SK-N-SH treated with all-trans-retinoic acid at 6 μM for 48 hours (cell line): ENCODE data around the gene RELCH.
A peak's percentile ranks its signal among the peaks of the same experiment; 100 is the strongest.

Experiments
- ATAC-seq: fragments of 200-7000 bp; cut with Tn5 transposase; 3 replicates; pipeline ENCODE4 v1.9.1; 2020; ENCODE audit warnings: mild to moderate bottlenecking, moderate library complexity
- ARNTL ChIP-seq: fragments of 450-650 bp; formaldehyde crosslinking; IDR thresholded peaks from 2 replicates; pipeline ENCODE4 v1.5.0; 2020; ENCODE audit warnings: low read depth, mild to moderate bottlenecking, moderate library complexity, borderline replicate concordance
- BACH2 ChIP-seq: fragments of 250-450 bp; sonication (Bioruptor Pico); IDR thresholded peaks from 2 replicates; pipeline ENCODE4 v1.9.0; 2021; ENCODE audit warnings: mild to moderate bottlenecking, borderline replicate concordance
- CSDC2 ChIP-seq: fragments of 250-450 bp; sonication (Bioruptor Pico); IDR thresholded peaks from 2 replicates; pipeline ENCODE4 v1.5.0; 2020; ENCODE audit warnings: mild to moderate bottlenecking, moderate library complexity
- ESRRG ChIP-seq: fragments of 250-450 bp; sonication (Bioruptor Pico); IDR thresholded peaks from 2 replicates; pipeline ENCODE4 v1.6.1; 2021; ENCODE audit warnings: mild to moderate bottlenecking
- GLIS3 ChIP-seq: fragments of 250-450 bp; sonication (Bioruptor Pico); IDR thresholded peaks from 2 replicates; pipeline ENCODE4 v1.5.0; 2020; ENCODE audit warnings: mild to moderate bottlenecking, moderate library complexity
- ISL1 ChIP-seq: fragments of 250-450 bp; sonication (Bioruptor Pico); IDR thresholded peaks from 2 replicates; pipeline ENCODE4 v2.1.2; 2022; ENCODE audit warnings: mild to moderate bottlenecking, moderate library complexity
- OSR1 ChIP-seq: fragments of 250-450 bp; sonication (Bioruptor Pico); IDR thresholded peaks from 2 replicates; pipeline ENCODE4 v1.8.0; 2022; ENCODE audit warnings: moderate library complexity, mild to moderate bottlenecking, inconsistent platforms
- PPARA ChIP-seq: fragments of 250-450 bp; sonication (Bioruptor Pico); IDR thresholded peaks from 2 replicates; pipeline ENCODE4 v1.5.0; 2020; ENCODE audit warnings: mild to moderate bottlenecking, borderline replicate concordance
- RARB ChIP-seq: fragments of 250-450 bp; sonication (Bioruptor Pico); IDR thresholded peaks from 2 replicates; pipeline ENCODE4 v1.8.0; 2021; ENCODE audit warnings: mild to moderate bottlenecking, moderate library complexity
- SNAI2 ChIP-seq: fragments of 250-450 bp; sonication (Bioruptor Pico); IDR thresholded peaks from 2 replicates; pipeline ENCODE4 v1.5.0; 2020; ENCODE audit warnings: mild to moderate bottlenecking, moderate library complexity
- TCF4 ChIP-seq: fragments of 250-450 bp; sonication (Bioruptor Pico); IDR thresholded peaks from 2 replicates; pipeline ENCODE4 v1.8.0; 2021; ENCODE audit warnings: mild to moderate bottlenecking, moderate library complexity, borderline replicate concordance
- TOX ChIP-seq: fragments of 250-450 bp; sonication (Bioruptor Pico); IDR thresholded peaks from 2 replicates; pipeline ENCODE4 v1.8.0; 2021; ENCODE audit warnings: mild to moderate bottlenecking, moderate library complexity, borderline replicate concordance
- ZC3H10 ChIP-seq: fragments of 250-450 bp; sonication (Bioruptor Pico); IDR thresholded peaks from 2 replicates; pipeline ENCODE4 v1.5.1; 2021; ENCODE audit warnings: mild to moderate bottlenecking, moderate library complexity
- ZFP3 ChIP-seq: fragments of 250-450 bp; sonication (Bioruptor Pico); IDR thresholded peaks from 2 replicates; pipeline ENCODE4 v1.5.0; 2020; ENCODE audit warnings: mild to moderate bottlenecking, moderate library complexity
- ZFP30 ChIP-seq: fragments of 450-650 bp; formaldehyde crosslinking; IDR thresholded peaks from 2 replicates; pipeline ENCODE4 v1.5.0; 2022; ENCODE audit warnings: mild to moderate bottlenecking, moderate library complexity
- ZNF565 ChIP-seq: fragments of 450-650 bp; formaldehyde crosslinking; conservative IDR thresholded peaks from 2 replicates; pipeline ENCODE4 v1.5.0; 2020; ENCODE audit warnings: low read depth, mild to moderate bottlenecking, moderate library complexity
- ZNF8 ChIP-seq: fragments of 450-650 bp; formaldehyde crosslinking; IDR thresholded peaks from 2 replicates; pipeline ENCODE4 v1.5.0; 2020; ENCODE audit warnings: mild to moderate bottlenecking, moderate library complexity
- TF ChIP-seq, protein P1 (sequence below): fragments of 250-450 bp; sonication (Bioruptor Pico); IDR thresholded peaks from 2 replicates; pipeline ENCODE4 v1.8.0; 2021; ENCODE audit warnings: low read depth, mild to moderate bottlenecking, moderate library complexity, borderline replicate concordance
- TF ChIP-seq, protein P2 (sequence below): fragments of 250-450 bp; sonication (Bioruptor Pico); IDR thresholded peaks from 2 replicates; pipeline ENCODE4 v1.8.0; 2020; ENCODE audit warnings: mild to moderate bottlenecking, moderate library complexity, borderline replicate concordance
- TF ChIP-seq, protein P3 (sequence below): fragments of 250-450 bp; sonication (Bioruptor Pico); IDR thresholded peaks from 2 replicates; pipeline ENCODE4 v1.5.0; 2020; ENCODE audit warnings: mild to moderate bottlenecking, moderate library complexity
- TF ChIP-seq, protein P4 (sequence below): fragments of 250-450 bp; sonication (Bioruptor Pico); IDR thresholded peaks from 2 replicates; pipeline ENCODE4 v1.5.1; 2021; ENCODE audit warnings: mild to moderate bottlenecking, moderate library complexity

RELCH gene

DNA sequence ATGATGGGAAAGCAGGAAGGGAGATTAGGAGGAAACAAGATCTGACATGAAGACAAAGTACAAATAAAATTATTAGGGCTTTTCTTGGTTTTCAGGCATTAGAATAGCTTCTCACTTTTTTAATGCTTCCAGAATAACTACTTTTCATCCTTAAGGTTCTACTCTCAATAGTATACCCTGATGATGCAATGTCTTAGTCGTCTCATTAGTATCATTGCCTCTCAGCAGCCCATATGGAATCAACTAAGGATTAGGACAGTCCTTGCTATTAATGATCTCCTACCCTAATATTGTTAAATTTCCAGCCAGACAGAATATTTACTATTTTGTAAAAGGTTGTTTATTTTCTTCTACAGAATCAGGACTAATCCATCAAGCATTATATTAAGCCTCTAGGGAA lies 55.9 kb downstream of the RELCH start:
- ATAC-seq, result no peak
- TF ChIP-seq ISL1 (CRISPR knock-in tag), result no peak
- no peak for TF ChIP-seq TOX (CRISPR knock-in tag)
- no peak for TF ChIP-seq CSDC2 (CRISPR knock-in tag)
- TF ChIP-seq GLIS3, result no peak
- no peak for TF ChIP-seq ZC3H10
- no peak for TF ChIP-seq ZNF565 (CRISPR knock-in tag)
- TF ChIP-seq BACH2 (CRISPR knock-in tag), result no peak
- TF ChIP-seq OSR1, result no peak
- no peak for TF ChIP-seq SNAI2 (CRISPR knock-in tag)
- no peak for TF ChIP-seq RARB (CRISPR knock-in tag)
- no peak for TF ChIP-seq ZNF8 (CRISPR knock-in tag)
- TF ChIP-seq, protein P1, sequence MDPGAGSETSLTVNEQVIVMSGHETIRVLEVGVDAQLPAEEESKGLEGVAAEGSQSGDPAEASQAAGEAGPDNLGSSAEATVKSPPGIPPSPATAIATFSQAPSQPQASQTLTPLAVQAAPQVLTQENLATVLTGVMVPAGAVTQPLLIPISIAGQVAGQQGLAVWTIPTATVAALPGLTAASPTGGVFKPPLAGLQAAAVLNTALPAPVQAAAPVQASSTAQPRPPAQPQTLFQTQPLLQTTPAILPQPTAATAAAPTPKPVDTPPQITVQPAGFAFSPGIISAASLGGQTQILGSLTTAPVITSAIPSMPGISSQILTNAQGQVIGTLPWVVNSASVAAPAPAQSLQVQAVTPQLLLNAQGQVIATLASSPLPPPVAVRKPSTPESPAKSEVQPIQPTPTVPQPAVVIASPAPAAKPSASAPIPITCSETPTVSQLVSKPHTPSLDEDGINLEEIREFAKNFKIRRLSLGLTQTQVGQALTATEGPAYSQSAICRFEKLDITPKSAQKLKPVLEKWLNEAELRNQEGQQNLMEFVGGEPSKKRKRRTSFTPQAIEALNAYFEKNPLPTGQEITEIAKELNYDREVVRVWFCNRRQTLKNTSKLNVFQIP (CRISPR knock-in tag), result no peak
- TF ChIP-seq, protein P2, sequence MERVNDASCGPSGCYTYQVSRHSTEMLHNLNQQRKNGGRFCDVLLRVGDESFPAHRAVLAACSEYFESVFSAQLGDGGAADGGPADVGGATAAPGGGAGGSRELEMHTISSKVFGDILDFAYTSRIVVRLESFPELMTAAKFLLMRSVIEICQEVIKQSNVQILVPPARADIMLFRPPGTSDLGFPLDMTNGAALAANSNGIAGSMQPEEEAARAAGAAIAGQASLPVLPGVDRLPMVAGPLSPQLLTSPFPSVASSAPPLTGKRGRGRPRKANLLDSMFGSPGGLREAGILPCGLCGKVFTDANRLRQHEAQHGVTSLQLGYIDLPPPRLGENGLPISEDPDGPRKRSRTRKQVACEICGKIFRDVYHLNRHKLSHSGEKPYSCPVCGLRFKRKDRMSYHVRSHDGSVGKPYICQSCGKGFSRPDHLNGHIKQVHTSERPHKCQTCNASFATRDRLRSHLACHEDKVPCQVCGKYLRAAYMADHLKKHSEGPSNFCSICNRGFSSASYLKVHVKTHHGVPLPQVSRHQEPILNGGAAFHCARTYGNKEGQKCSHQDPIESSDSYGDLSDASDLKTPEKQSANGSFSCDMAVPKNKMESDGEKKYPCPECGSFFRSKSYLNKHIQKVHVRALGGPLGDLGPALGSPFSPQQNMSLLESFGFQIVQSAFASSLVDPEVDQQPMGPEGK (CRISPR knock-in tag), result no peak
- no peak for TF ChIP-seq PPARA (CRISPR knock-in tag)
- TF ChIP-seq TCF4 (CRISPR knock-in tag), result no peak

DNA sequence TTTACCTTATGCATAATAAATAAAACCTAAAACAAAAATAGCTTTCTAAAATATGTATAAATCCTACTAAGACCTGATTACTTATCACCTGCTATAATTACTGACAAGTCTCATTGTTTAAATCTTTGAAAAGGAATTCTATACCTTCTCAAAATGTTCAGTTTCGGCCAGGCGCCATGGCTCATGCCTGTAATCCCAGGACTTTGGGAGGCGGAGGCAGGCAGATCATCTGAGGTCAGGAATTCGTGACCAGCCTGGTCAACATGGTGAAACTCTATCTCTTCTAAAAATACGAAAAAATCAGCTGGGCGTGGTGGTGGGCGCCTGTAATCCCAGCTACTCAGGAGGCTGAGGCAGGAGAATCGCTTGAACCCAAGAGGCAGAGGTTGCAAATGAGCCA lies 58.1 kb downstream of the RELCH start:
- TF ChIP-seq ARNTL (CRISPR knock-in tag) (no peak), ZNF8 (CRISPR knock-in tag) (no peak), RARB (CRISPR knock-in tag) (no peak), ZC3H10 (no peak), BACH2 (CRISPR knock-in tag) (no peak), TCF4 (CRISPR knock-in tag) (no peak), GLIS3 (no peak)
- no peak for ATAC-seq

DNA sequence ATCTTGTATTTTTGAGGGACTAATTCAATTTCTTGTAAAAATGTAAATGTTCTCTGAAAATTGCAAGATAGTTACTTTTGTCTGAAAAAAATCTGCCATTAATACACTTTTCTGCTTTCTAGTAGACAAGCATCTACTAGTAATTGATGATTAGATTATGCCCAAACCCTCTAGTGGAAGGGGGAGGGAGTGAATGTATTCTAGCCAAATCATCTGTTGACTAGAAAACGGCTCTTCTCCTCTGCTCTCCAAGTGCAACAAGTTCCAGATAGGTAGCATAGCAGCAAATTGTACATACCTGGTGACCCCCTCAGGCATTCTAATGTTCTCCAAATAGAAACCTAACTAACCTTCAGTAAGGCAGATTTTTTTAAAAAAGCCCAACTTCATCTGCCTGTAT lies 58.6 kb downstream of the RELCH start:
- ATAC-seq, result peak; percentile 45; the same call in 1 of the 3 replicates
- TF ChIP-seq ZNF8 (CRISPR knock-in tag) (no peak), ZC3H10 (no peak), SNAI2 (CRISPR knock-in tag) (no peak), ZFP3 (CRISPR knock-in tag) (no peak), TCF4 (CRISPR knock-in tag) (no peak), CSDC2 (CRISPR knock-in tag) (no peak), ZFP30 (no peak)

DNA sequence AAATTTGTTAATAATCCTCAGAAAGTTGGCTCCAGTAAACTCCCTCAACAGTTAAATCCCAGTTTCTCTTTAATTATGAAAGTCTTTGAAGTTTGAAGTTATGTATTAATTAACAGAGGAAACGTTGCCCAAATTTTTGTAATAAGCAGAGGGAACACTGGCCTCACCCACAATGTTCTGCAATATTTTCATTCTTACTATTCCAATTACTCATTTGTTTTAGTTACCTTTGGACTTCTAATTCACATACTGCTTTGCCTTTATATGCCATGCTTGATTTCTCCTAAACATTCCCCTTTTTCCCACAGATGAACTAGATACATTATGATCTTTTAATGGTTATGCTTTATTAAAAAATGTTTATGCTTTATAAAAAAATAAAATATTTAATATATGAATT lies 61.3 kb downstream of the RELCH start:
- no peak for ATAC-seq
- TF ChIP-seq, protein P3, sequence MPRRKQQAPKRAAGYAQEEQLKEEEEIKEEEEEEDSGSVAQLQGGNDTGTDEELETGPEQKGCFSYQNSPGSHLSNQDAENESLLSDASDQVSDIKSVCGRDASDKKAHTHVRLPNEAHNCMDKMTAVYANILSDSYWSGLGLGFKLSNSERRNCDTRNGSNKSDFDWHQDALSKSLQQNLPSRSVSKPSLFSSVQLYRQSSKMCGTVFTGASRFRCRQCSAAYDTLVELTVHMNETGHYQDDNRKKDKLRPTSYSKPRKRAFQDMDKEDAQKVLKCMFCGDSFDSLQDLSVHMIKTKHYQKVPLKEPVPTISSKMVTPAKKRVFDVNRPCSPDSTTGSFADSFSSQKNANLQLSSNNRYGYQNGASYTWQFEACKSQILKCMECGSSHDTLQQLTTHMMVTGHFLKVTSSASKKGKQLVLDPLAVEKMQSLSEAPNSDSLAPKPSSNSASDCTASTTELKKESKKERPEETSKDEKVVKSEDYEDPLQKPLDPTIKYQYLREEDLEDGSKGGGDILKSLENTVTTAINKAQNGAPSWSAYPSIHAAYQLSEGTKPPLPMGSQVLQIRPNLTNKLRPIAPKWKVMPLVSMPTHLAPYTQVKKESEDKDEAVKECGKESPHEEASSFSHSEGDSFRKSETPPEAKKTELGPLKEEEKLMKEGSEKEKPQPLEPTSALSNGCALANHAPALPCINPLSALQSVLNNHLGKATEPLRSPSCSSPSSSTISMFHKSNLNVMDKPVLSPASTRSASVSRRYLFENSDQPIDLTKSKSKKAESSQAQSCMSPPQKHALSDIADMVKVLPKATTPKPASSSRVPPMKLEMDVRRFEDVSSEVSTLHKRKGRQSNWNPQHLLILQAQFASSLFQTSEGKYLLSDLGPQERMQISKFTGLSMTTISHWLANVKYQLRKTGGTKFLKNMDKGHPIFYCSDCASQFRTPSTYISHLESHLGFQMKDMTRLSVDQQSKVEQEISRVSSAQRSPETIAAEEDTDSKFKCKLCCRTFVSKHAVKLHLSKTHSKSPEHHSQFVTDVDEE (CRISPR knock-in tag), result no peak
- TF ChIP-seq RARB (CRISPR knock-in tag) (no peak), CSDC2 (CRISPR knock-in tag) (no peak), ZFP3 (CRISPR knock-in tag) (no peak), BACH2 (CRISPR knock-in tag) (no peak), ISL1 (CRISPR knock-in tag) (no peak), TOX (CRISPR knock-in tag) (no peak), TCF4 (CRISPR knock-in tag) (no peak), ZNF8 (CRISPR knock-in tag) (no peak), SNAI2 (CRISPR knock-in tag) (no peak), ESRRG (CRISPR knock-in tag) (no peak)
- TF ChIP-seq, protein P4, sequence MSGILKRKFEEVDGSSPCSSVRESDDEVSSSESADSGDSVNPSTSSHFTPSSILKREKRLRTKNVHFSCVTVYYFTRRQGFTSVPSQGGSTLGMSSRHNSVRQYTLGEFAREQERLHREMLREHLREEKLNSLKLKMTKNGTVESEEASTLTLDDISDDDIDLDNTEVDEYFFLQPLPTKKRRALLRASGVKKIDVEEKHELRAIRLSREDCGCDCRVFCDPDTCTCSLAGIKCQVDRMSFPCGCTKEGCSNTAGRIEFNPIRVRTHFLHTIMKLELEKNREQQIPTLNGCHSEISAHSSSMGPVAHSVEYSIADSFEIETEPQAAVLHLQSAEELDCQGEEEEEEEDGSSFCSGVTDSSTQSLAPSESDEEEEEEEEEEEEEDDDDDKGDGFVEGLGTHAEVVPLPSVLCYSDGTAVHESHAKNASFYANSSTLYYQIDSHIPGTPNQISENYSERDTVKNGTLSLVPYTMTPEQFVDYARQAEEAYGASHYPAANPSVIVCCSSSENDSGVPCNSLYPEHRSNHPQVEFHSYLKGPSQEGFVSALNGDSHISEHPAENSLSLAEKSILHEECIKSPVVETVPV, result no peak
